Stimulated activated CD4-positive, alpha-beta T cell treated with anti-CD3 and anti-CD28 coated beads, Interleukin-12 subunit alpha, Interleukin-12 subunit beta, amount 100 ng/mL, for 24 hours (primary cell): ENCODE data around the gene VANGL1.

Source experiments
- DNase-seq, 2 experiments: peaks; one replicate each; pipeline ENCODE4 v3.0.0-alpha.2; 2020; ENCODE audit warnings: low read depth in 2 of 2

VANGL1 gene

GRCh38 chr1:115744646-115745275 is 103.0 kb downstream of the VANGL1 start:
- DNase-seq: no peak

GRCh38 chr1:115746021-115746690 is 104.4 kb downstream of the VANGL1 start:
- no peak for DNase-seq
